Measurements from ENCODE around the gene PLSCR2. TPM values are rescaled to one million over a fixed set of nuclear protein-coding genes. Genes with fewer than 3 reads are reported as not detected.

PLSCR2 gene
- total and polyA plus RNA-seq, 10 of the 15 experiments (the other 5 are each of a cell fraction or from before 2014, with no cell fraction given), result not detected

GRCh38 chr3:146449613-146450012 lies 19.7 kb downstream of the PLSCR2 start:
- no TSS peak for BruUV-seq (replicated peaks)
- intact Hi-C loops (cut with micrococcal nuclease; ENCODE audit: unreplicated experiment), result no loop called here
- ATAC-seq (no peak), FAIRE-seq (no peak), DNase-seq (ENCODE audit: low read depth, low spot score) (no peak)
- no peaks in the 10 kb centered on the region; a peak in 1 of 4 replicates for H3K27me3 ChIP-seq (replicated peaks in 1 of 2; ENCODE audit: control insufficient read depth in 2 of 2, insufficient read depth in 2 of 2, low read length in 1 of 2)
- H4K20me1 ChIP-seq (ENCODE audit: control insufficient read depth, insufficient read depth), result no peaks in the 10 kb centered on the region
- no peaks in the 10 kb centered on the region for H3K9me3 ChIP-seq (replicated peaks; ENCODE audit: control insufficient read depth, insufficient read depth, low read length)
- H3K27ac ChIP-seq (ENCODE audit: control insufficient read depth, insufficient read depth), result no peak overlapping the region
- ChIA-PET RAD21 (ENCODE audit: unreplicated experiment) (no interaction called here), SMC1A (ENCODE audit: uncharacterized antibody, unreplicated experiment) (no interaction called here), CTCF (no interaction called here), POLR2A (no interaction called here)
- TF ChIP-seq TCF3 (IDR thresholded peaks at IDR 0.05; ENCODE audit: borderline replicate concordance, insufficient read depth, low read depth, low read length) (no peak), CBX5 (IDR thresholded peaks at IDR 0.05; ENCODE audit: low read depth) (no peak), ZNF24 (IDR thresholded peaks at IDR 0.05) (no peak), CHD2 (IDR thresholded peaks at IDR 0.05; ENCODE audit: borderline replicate concordance, low read depth, low read length) (no peak)
- H2AFZ ChIP-seq (ENCODE audit: control insufficient read depth, low read depth, low read length), result no peak overlapping the region
- no peak overlapping the region for H3K4me3 ChIP-seq
- no peak overlapping the region for H3K9ac ChIP-seq (ENCODE audit: control insufficient read depth, insufficient read depth, low read length)
- no peaks in the 10 kb centered on the region for H3K36me3 ChIP-seq (ENCODE audit: control insufficient read depth in 2 of 2, insufficient read depth in 2 of 2, low read length in 1 of 2)
- no peaks in the 10 kb centered on the region for H3K79me2 ChIP-seq (ENCODE audit: control insufficient read depth, insufficient read depth, low read length)
- H3K4me2 ChIP-seq (ENCODE audit: control insufficient read depth, insufficient read depth), result no peak overlapping the region
- H3K4me1 ChIP-seq (ENCODE audit: control insufficient read depth, insufficient read depth, low read length), result no peaks in the 10 kb centered on the region
- in situ Hi-C loops (cut with MboI), result no loop called here

GRCh38 chr3:146449076-146449475 lies 20.3 kb downstream of the PLSCR2 start:
- no peaks in the 10 kb centered on the region for H3K36me3 ChIP-seq (ENCODE audit: control insufficient read depth in 2 of 2, insufficient read depth in 2 of 2, low read length in 1 of 2)
- H3K27ac ChIP-seq (ENCODE audit: control insufficient read depth, insufficient read depth), result no peak overlapping the region
- ChIA-PET RAD21 (ENCODE audit: unreplicated experiment) (no interaction called here), POLR2A (no interaction called here), SMC1A (ENCODE audit: uncharacterized antibody, unreplicated experiment) (no interaction called here), CTCF (interaction anchor here (0.8 kb wide), 1 partner anchor 146 kb away, joined by 3 read pairs; no protein-coding TSS in a partner anchor)
- TF ChIP-seq EED (IDR thresholded peaks at IDR 0.05; ENCODE audit: low read depth) (no peak), CHD4 (IDR thresholded peaks at IDR 0.05) (no peak)
- no peak overlapping the region for H3K4me3 ChIP-seq
- H3K27me3 ChIP-seq (replicated peaks in 1 of 2; ENCODE audit: control insufficient read depth in 2 of 2, insufficient read depth in 2 of 2, low read length in 1 of 2), result no peaks in the 10 kb centered on the region; a peak in 1 of 4 replicates
- ATAC-seq (no peak), FAIRE-seq (no peak), DNase-seq (ENCODE audit: low read depth, low spot score) (no peak)
- H3K79me2 ChIP-seq (ENCODE audit: control insufficient read depth, insufficient read depth, low read length), result no peaks in the 10 kb centered on the region
- WGBS (ENCODE audit: insufficient coverage, insufficient replicate concordance, low lambda C conversion rate, missing lambda C conversion rate), result 0% methylated on average over 1 of the region's 1 CpG
- no peak overlapping the region for H2AFZ ChIP-seq (ENCODE audit: control insufficient read depth, low read depth, low read length)
- intact Hi-C loops (cut with micrococcal nuclease; ENCODE audit: unreplicated experiment) (no loop called here), in situ Hi-C loops (cut with MboI) (no loop called here)
- BruUV-seq (replicated peaks), result no TSS peak
- H3K4me2 ChIP-seq (ENCODE audit: control insufficient read depth, insufficient read depth), result no peak overlapping the region
- H4K20me1 ChIP-seq (ENCODE audit: control insufficient read depth, insufficient read depth), result no peaks in the 10 kb centered on the region
- no peaks in the 10 kb centered on the region for H3K4me1 ChIP-seq (ENCODE audit: control insufficient read depth, insufficient read depth, low read length)
- H3K9me3 ChIP-seq (replicated peaks; ENCODE audit: control insufficient read depth, insufficient read depth, low read length), result no peaks in the 10 kb centered on the region
- H3K9ac ChIP-seq (ENCODE audit: control insufficient read depth, insufficient read depth, low read length), result no peak overlapping the region

Data from GM12878 (cell line).